ENCODE data around the gene MBD6.
"Not testable (repeated sequence)": the region's sequence is repeated elsewhere in the genome, so short reads cannot be mapped to it uniquely, and the experiment has no call there.

Gene MBD6

GRCh38 chr12:57507796-57508195 is 14.8 kb upstream of the MBD6 start:
- H3K27ac ChIP-seq (ENCODE audit: low read length); H3K9me3 ChIP-seq (ENCODE audit: control insufficient read depth in 1 of 2, low read length in 2 of 2); H3K27me3 ChIP-seq (ENCODE audit: low read depth, low read length); H3K4me3 ChIP-seq (ENCODE audit: low read depth in 1 of 2, low read length in 2 of 2); H3K4me1 ChIP-seq (ENCODE audit: control insufficient read depth in 1 of 2, insufficient read depth in 2 of 2, low read length in 2 of 2): not testable (repeated sequence)
- peaks cover 33 to 55% of the 10 kb centered on the region in 2 donors for H3K36me3 ChIP-seq (ENCODE audit: control insufficient read depth in 1 of 2, insufficient read depth in 2 of 2, low read length in 2 of 2)

- H3K36me3 ChIP-seq (ENCODE audit: control insufficient read depth in 1 of 2, insufficient read depth in 2 of 2, low read length in 2 of 2) = peaks cover 50 to 52% of the 10 kb centered on the region in 2 donors
- no peak overlapping the region for H3K4me3 ChIP-seq (ENCODE audit: low read depth in 1 of 2, low read length in 2 of 2)
- H3K9me3 ChIP-seq (ENCODE audit: control insufficient read depth in 1 of 2, low read length in 2 of 2) = no peaks in the 10 kb centered on the region
- no peaks in the 10 kb centered on the region for H3K27me3 ChIP-seq (ENCODE audit: low read depth, low read length)
- no peaks in the 10 kb centered on the region for H3K4me1 ChIP-seq (ENCODE audit: control insufficient read depth in 1 of 2, insufficient read depth in 2 of 2, low read length in 2 of 2)
- H3K27ac ChIP-seq (ENCODE audit: low read length) = no peak overlapping the region
Observed at GRCh38 chr12:57511161-57511560, 11.5 kb upstream of the MBD6 start.

GRCh38 chr12:57511588-57512325 is 10.9 kb upstream of the MBD6 start:
- no peaks in the 10 kb centered on the region for H3K27me3 ChIP-seq (ENCODE audit: low read depth, low read length)
- H3K27ac ChIP-seq (ENCODE audit: low read length) = no peak overlapping the region

GRCh38 chr12:57512665-57513064 is 10.0 kb upstream of the MBD6 start:
- H3K4me1 ChIP-seq (ENCODE audit: control insufficient read depth in 1 of 2, insufficient read depth in 2 of 2, low read length in 2 of 2) = peaks cover 5 to 11% of the 10 kb centered on the region in 2 donors
- peaks cover 64 to 67% of the 10 kb centered on the region in 2 donors for H3K36me3 ChIP-seq (ENCODE audit: control insufficient read depth in 1 of 2, insufficient read depth in 2 of 2, low read length in 2 of 2)
- H3K9me3 ChIP-seq (ENCODE audit: control insufficient read depth in 1 of 2, low read length in 2 of 2) = no peaks in the 10 kb centered on the region
- no peak overlapping the region for H3K4me3 ChIP-seq (ENCODE audit: low read depth in 1 of 2, low read length in 2 of 2)
- no peaks in the 10 kb centered on the region for H3K27me3 ChIP-seq (ENCODE audit: low read depth, low read length)
- H3K27ac ChIP-seq (ENCODE audit: low read length) = no peak overlapping the region

More at GRCh38 chr12:57511588-57512325, 10.9 kb upstream of the MBD6 start:
- Histone ChIP-seq H3K4me1 (ENCODE audit: control insufficient read depth in 1 of 2, insufficient read depth in 2 of 2, low read length in 2 of 2) (peaks cover 0 to 2% of the 10 kb centered on the region in 2 donors), H3K4me3 (ENCODE audit: low read depth in 1 of 2, low read length in 2 of 2) (no peak overlapping the region), H3K9me3 (ENCODE audit: control insufficient read depth in 1 of 2, low read length in 2 of 2) (no peaks in the 10 kb centered on the region), H3K36me3 (ENCODE audit: control insufficient read depth in 1 of 2, insufficient read depth in 2 of 2, low read length in 2 of 2) (peaks cover 55 to 58% of the 10 kb centered on the region in 2 donors)

- Histone ChIP-seq H3K27me3 (ENCODE audit: low read depth, low read length) (no peaks in the 10 kb centered on the region), H3K4me3 (ENCODE audit: low read depth in 1 of 2, low read length in 2 of 2) (no peak overlapping the region), H3K4me1 (ENCODE audit: control insufficient read depth in 1 of 2, insufficient read depth in 2 of 2, low read length in 2 of 2) (peaks cover 9 to 17% of the 10 kb centered on the region in 2 donors), H3K36me3 (ENCODE audit: control insufficient read depth in 1 of 2, insufficient read depth in 2 of 2, low read length in 2 of 2) (peaks cover 67 to 69% of the 10 kb centered on the region in 2 donors), H3K9me3 (ENCODE audit: control insufficient read depth in 1 of 2, low read length in 2 of 2) (no peaks in the 10 kb centered on the region), H3K27ac (ENCODE audit: low read length) (no peak overlapping the region)
Observed at GRCh38 chr12:57513266-57513665, 9.4 kb upstream of the MBD6 start.

DNA sequence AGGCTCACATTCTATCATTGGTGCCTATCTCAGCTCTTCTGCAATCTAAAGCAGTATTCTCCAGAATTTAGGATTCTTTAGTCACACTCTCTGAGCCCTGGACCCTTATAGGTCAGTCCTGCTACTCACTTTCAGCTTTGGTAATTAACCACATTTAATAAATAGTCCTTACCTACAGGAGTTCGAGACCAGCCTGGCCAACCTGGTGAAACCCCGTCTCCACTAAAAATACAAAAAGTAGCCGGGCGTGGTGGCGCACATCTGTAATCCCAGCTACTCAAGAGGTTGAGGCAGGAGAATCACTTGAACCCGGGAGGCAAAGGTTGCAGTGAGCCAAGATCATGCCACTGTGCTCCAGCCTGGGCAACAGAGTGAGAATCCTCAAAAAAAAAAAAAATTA is 8.9 kb upstream of the MBD6 start:
- not testable (repeated sequence) for H3K4me3 ChIP-seq (ENCODE audit: low read depth in 1 of 2, low read length in 2 of 2); H3K27ac ChIP-seq (ENCODE audit: low read length); H3K27me3 ChIP-seq (ENCODE audit: low read depth, low read length); H3K9me3 ChIP-seq (ENCODE audit: control insufficient read depth in 1 of 2, low read length in 2 of 2)
- peaks cover 67 to 69% of the 10 kb centered on the region in 2 donors for H3K36me3 ChIP-seq (ENCODE audit: control insufficient read depth in 1 of 2, insufficient read depth in 2 of 2, low read length in 2 of 2)
- peaks cover 14 to 21% of the 10 kb centered on the region in 2 donors for H3K4me1 ChIP-seq (ENCODE audit: control insufficient read depth in 1 of 2, insufficient read depth in 2 of 2, low read length in 2 of 2)

GRCh38 chr12:57514246-57514645 is 8.4 kb upstream of the MBD6 start:
- Histone ChIP-seq H3K36me3 (ENCODE audit: control insufficient read depth in 1 of 2, insufficient read depth in 2 of 2, low read length in 2 of 2) (peaks cover 63 to 64% of the 10 kb centered on the region in 2 donors), H3K4me1 (ENCODE audit: control insufficient read depth in 1 of 2, insufficient read depth in 2 of 2, low read length in 2 of 2) (peaks cover 17 to 27% of the 10 kb centered on the region in 2 donors)
- H3K4me3 ChIP-seq (ENCODE audit: low read depth in 1 of 2, low read length in 2 of 2); H3K9me3 ChIP-seq (ENCODE audit: control insufficient read depth in 1 of 2, low read length in 2 of 2); H3K27ac ChIP-seq (ENCODE audit: low read length); H3K27me3 ChIP-seq (ENCODE audit: low read depth, low read length): not testable (repeated sequence)

- Histone ChIP-seq H3K36me3 (ENCODE audit: control insufficient read depth in 1 of 2, insufficient read depth in 2 of 2, low read length in 2 of 2) (peaks cover 59 to 64% of the 10 kb centered on the region in 2 donors), H3K4me1 (ENCODE audit: control insufficient read depth in 1 of 2, insufficient read depth in 2 of 2, low read length in 2 of 2) (peaks cover 18 to 28% of the 10 kb centered on the region in 2 donors), H3K27ac (ENCODE audit: low read length) (no peak overlapping the region), H3K27me3 (ENCODE audit: low read depth, low read length) (no peaks in the 10 kb centered on the region), H3K4me3 (ENCODE audit: low read depth in 1 of 2, low read length in 2 of 2) (no peak overlapping the region), H3K9me3 (ENCODE audit: control insufficient read depth in 1 of 2, low read length in 2 of 2) (no peaks in the 10 kb centered on the region)
Observed at GRCh38 chr12:57514720-57515407, 7.8 kb upstream of the MBD6 start.

DNA sequence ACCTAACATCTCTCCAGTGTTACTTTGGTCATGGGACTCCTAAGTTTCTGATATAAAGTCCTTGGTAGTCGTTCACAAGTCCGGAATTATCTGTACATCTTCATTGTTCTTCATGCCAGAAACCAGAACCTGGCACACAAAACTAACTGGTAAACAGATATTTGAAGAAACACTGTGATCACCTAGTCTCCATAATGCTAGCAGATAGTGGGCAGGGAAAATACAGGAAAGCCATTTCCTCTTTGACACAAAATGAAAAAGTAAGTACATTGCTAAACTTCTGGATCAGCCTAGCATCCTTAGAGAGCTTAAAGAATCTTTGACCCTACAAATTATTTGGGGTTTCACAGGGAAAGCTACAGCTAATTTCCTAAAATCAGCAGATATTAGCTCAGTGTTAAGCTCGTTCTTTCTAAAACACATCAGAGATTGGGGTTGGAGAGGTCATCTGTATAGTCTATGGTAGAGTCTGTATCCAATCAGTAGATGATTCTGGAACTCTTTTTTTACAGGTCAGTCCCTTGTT is 7.2 kb upstream of the MBD6 start:
- Histone ChIP-seq H3K36me3 (ENCODE audit: control insufficient read depth in 1 of 2, insufficient read depth in 2 of 2, low read length in 2 of 2) (peaks cover 58 to 67% of the 10 kb centered on the region in 2 donors), H3K27ac (ENCODE audit: low read length) (no peak overlapping the region), H3K4me1 (ENCODE audit: control insufficient read depth in 1 of 2, insufficient read depth in 2 of 2, low read length in 2 of 2) (peaks cover 18 to 28% of the 10 kb centered on the region in 2 donors)

GRCh38 chr12:57515934-57516541 is 6.6 kb upstream of the MBD6 start:
- H3K4me1 ChIP-seq (ENCODE audit: control insufficient read depth in 1 of 2, insufficient read depth in 2 of 2, low read length in 2 of 2) = peaks cover 18 to 28% of the 10 kb centered on the region in 2 donors
- H3K27ac ChIP-seq (ENCODE audit: low read length) = no peak overlapping the region
- no peaks in the 10 kb centered on the region for H3K27me3 ChIP-seq (ENCODE audit: low read depth, low read length)
- H3K36me3 ChIP-seq (ENCODE audit: control insufficient read depth in 1 of 2, insufficient read depth in 2 of 2, low read length in 2 of 2) = peaks cover 58 to 67% of the 10 kb centered on the region in 2 donors
- no peak overlapping the region for H3K4me3 ChIP-seq (ENCODE audit: low read depth in 1 of 2, low read length in 2 of 2)
- no peaks in the 10 kb centered on the region for H3K9me3 ChIP-seq (ENCODE audit: control insufficient read depth in 1 of 2, low read length in 2 of 2)

More for the DNA sequence above, 7.2 kb upstream of the MBD6 start:
- Histone ChIP-seq H3K9me3 (ENCODE audit: control insufficient read depth in 1 of 2, low read length in 2 of 2) (no peaks in the 10 kb centered on the region), H3K27me3 (ENCODE audit: low read depth, low read length) (no peaks in the 10 kb centered on the region), H3K4me3 (ENCODE audit: low read depth in 1 of 2, low read length in 2 of 2) (no peak overlapping the region)

DNA sequence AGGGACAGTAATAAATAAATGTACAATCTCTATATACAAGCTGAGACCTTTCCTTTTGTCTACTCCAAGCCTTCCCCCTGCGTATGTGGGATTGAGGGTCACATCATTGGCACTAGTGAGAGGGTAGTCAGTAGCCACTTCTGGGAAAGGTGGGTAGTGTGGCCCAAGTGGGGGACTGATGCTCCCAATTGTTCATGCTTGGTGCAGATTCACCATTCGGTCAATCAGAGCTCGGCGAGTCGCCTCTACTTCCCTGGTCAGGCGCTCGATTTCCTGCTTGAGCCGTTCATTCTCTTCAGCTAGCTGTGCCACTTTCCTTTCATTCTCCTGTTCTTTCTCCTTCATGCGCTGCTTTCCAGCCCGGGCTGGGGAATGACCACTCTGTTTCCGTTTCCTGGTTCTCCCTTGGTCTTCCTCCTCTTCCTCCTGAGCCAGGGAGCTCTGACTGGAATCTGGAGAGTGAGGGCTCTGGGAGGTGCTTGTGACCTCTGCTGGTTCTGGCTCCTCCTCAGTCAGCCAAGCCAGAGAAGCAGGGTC is 5.9 kb upstream of the MBD6 start:
- Histone ChIP-seq H3K27me3 (ENCODE audit: low read depth, low read length) (no peaks in the 10 kb centered on the region), H3K4me3 (ENCODE audit: low read depth in 1 of 2, low read length in 2 of 2) (no peak overlapping the region), H3K4me1 (ENCODE audit: control insufficient read depth in 1 of 2, insufficient read depth in 2 of 2, low read length in 2 of 2) (peaks cover 22 to 28% of the 10 kb centered on the region in 2 donors), H3K9me3 (ENCODE audit: control insufficient read depth in 1 of 2, low read length in 2 of 2) (no peaks in the 10 kb centered on the region), H3K27ac (ENCODE audit: low read length) (no peak overlapping the region), H3K36me3 (ENCODE audit: control insufficient read depth in 1 of 2, insufficient read depth in 2 of 2, low read length in 2 of 2) (peaks cover 54 to 64% of the 10 kb centered on the region in 2 donors)
